ENCODE results near the gene LYPD4.
"Not testable (repeated sequence)": the region's sequence is repeated elsewhere in the genome, so short reads cannot be mapped to it uniquely, and the experiment has no call there.

The LYPD4 gene

DNA sequence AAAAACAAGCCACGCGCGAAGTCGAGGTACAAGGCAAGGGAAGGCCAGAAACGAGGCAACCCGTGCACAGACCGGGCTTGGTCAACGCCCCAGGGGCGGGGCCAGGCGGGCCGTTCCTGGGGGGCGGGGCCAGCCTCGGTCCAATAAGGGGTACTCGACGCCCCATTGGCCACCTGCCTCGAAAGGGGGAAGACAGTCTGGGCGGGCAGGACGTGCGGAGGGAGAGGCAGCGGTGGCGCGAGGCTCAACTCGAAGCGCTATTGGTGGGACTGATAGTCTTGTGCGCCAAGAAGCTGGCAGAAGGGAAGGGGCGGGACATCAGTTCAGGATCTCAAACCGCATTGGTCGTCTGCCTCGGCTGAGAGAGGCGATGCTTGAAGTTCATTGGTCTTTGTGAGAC is at the start of gene LYPD4:
LYPD4 (minus strand) TSS at position 83 of the 400 bp plus-strand sequence. CDS start 5,398 bp downstream, outside the sequence.
- no peak for DNase-seq

GRCh38 chr19:41893899-41894298 is 49.4 kb upstream of the LYPD4 start:
- DNase-seq, result no peak

DNA sequence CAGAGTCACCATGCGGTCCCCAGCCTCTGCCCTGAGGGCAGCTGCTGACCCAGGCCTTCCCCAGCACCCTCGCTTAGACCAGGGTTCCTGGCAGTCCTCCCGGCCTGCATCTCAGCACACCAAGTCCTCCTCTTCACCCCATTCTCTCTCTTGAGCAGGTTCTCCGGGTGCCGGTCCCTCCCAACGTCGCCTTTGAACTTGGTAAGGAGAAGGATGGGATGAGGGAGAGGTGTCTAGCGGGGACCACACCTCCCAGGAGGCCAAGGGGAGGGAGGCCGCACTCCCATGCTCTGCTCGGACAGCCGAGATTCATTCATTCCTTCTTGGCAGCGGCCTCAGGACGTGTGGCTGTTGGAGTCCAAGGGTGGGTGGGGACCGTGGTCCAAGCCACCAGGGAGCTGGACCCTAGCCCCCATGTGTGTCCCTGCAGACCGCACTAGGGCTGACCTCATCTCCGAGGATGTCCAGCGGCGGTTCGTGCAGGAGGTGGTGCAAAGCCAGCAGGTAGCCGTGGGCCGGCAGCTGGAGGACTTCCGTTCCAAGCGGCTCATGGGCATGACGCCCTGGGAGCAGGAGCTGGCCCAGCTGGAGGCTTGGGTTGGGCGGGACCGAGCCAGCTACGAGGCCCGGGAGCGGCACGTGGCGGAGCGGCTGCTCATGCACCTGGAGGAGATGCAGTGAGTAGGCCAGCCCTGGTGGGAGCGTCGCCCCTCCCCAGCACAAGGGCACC is 47.9 kb upstream of the LYPD4 start:
- DNase-seq, result no peak

GRCh38 chr19:41890936-41891335 is 46.5 kb upstream of the LYPD4 start:
- peak; percentile 77 to 91 for DNase-seq

GRCh38 chr19:41889896-41890295 is 45.4 kb upstream of the LYPD4 start:
- DNase-seq, result no peak

DNA sequence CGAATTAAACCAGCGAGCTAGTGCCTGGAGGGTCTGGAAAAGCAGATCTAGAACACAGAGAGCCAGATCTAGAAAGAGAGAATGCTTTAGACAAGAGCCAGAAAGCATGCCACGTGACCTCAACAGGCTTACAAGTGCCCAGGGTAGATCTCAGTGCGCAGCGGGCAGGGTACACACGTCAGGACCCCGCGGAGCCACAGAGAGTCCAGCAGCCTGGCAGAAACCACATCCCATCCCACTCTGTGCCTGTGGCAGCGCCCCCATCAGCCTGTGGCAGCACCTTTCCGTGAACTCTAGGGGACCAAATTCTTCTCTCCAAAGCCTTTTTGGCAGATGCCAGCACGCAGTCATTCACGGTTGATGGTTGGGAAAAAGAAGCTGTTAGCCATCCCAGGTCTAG is 44.4 kb upstream of the LYPD4 start:
- DNase-seq, result no peak

DNA sequence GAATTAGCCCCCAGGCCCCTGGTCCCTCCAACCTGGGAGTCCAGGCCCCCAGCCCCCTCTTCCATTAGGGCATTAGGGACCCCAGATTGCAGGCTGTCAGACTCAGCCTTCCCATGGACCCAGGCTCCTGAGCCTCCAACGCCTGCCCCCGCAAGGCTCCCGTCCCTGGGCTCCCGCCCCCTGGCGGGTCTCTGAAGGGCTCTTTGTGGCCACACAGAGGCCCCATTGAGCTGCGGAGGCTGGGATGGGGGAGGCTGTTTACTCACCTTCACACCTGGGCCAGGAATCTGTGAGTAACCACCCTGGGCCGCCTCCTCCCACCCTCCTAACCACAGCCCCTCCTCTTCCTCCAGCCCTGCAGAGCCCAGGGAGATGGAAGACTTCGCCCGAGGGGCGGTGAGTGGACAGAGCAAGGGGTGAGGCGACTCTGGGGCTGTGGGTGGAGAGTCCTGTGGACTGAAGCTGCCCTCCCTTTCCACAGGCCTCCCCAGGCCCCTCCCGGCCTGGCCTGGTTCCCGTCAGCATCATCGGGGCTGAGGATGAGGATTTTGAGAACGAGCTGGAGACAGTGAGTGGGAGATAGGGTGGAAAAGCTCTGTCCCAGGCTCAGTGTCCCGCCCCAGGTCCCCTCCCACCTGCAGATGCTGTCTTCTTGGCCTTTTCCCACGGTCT is 43.4 kb upstream of the LYPD4 start:
- DNase-seq, result no peak

GRCh38 chr19:41886761-41887710 is 42.6 kb upstream of the LYPD4 start:
- DNase-seq, result no peak

GRCh38 chr19:41883821-41884733 is 39.6 kb upstream of the LYPD4 start:
- peak; percentile 95 to 98 for DNase-seq

GRCh38 chr19:41883463-41883820 is 39.0 kb upstream of the LYPD4 start:
- no peak for DNase-seq

GRCh38 chr19:41882568-41883462 is 38.3 kb upstream of the LYPD4 start, which contains the start of gene ARHGEF1:
Gene ARHGEF1, plus strand, starts transcription at chr19:41883184. Its CDS starts 4,899 bp downstream, at chr19:41888083.
- DNase-seq, result no peak

GRCh38 chr19:41880329-41880708 is 35.8 kb upstream of the LYPD4 start:
- no peak for DNase-seq

DNA sequence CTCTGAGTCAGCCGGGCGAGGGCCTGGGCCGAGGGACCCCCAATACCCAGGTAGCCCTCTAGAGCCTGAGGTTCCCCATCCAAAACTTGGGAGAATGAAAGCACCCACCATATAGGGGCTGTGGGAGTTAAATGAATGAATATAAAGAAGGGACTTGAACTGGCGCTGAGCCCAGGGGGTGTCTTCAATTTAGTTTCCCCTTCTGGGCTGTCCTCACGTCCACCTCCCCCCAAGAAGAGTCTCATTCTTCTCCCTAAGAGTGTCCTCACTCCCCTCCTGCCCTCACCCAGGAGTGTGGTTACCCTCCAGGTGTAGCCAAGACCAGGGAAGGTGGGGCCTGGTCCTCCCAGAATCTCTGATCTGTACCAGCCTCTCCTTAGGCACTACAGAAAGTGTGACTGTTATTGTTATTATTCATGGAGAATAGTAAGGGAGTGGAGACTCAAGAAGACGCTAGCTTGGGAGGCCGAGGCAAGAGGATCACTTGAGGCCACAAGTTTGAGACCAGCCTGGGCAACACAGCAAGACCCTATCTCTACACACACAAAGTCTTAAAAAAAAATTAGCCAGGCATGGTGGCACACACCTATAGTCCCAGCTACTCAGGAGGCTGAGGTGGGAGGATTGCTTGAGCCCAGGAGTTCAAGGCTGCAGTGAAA is 35.3 kb upstream of the LYPD4 start:
- DNase-seq, result no peak

- no peak for DNase-seq
These were observed 34.6 kb upstream of the LYPD4 start for GRCh38 chr19:41879080-41879479.

DNA sequence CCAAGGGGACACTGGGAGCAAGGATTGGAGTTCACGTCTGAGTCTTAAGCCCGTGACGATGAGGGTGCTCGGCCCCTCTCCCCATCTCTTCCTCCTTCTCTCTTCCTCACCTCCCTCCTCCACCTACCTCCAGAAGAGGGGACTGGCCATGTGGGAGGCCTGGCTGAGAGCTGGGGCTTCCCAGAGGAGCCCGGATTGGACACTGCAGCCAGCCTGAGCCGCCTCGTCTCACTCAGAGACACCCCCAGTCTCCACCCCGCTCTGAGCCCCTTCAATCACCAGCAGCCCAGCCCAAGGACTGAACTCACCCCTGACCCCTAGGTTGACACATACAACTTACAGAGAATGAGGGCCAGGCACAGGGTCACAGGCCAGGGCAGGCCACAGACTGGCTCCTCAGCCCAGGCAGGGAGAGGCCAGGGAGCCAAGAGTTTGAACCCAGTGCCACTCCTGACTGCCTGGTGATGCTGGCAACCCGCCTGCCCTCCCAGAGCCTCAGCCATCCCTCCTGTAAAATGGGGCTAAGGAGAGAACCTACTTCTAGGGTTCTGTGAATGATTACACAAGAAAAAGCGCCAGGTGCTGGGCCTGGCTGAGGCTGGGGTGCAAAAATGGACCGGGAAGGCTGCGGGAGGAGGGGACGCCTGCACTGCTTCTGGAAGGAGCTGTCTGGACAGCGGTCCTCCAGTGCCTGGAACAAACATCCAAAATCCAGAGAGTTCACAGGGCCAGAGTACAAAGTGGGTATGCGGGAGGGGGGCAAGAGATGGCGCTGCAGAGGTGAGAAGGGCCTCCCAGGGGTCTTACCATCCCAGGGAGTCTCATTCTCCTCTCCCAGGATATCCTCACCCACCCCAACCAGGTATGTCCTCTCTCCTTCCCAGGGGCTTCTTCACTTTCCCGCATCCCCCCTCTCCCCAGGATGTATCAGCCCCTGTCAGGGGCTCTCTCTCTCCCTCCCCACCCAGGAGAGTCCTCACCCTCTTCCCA is 33.7 kb upstream of the LYPD4 start:
- DNase-seq, result no peak

DNA sequence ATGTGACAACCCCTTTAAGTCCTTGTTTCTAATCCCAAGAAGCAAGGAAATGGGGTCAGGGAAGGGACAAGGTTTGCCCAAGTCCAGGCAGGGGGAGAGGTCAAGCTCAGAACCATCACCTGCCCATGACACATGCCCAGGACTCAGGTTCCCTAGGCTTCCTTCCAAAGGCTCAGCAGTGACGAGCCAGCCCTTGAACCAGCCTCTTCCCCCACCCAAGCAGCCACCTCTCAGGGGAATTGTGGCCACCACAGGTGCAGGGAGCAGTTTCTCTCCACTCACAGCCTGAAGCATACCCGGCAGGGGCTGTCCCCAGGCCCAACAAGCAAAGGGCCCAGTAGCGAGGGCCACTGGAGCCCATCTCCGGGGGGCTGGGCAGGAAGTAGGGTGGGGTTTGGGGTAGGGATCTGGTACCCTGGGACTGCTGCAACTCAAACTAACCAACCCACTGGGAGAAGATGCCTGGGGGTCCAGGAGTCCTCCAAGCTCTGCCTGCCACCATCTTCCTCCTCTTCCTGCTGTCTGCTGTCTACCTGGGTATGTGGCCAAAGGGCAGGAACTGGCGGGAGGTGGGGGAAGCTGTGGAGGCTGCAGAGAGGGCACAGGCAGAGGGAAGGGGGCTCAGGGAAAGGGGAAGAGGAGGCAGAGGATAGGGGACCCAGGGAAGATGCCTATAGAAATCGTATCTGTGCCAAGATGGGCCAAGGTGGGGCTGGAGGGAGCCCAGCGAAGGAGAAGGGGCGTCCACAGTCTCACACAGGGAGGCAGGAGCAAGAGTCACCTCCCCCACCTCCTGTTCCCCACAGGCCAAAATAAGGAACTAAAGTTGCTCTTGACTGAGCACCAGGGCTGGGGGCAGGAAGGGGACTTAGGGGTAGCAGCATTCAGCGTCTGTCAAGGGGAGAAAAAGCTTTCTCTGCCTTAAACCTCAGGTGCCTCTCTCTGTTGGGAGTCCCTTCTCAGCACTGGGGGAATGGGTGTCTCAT is 32.7 kb upstream of the LYPD4 start, which contains the start of gene CD79A:
CD79A (plus strand) TSS at position 433 of the 986 bp plus-strand sequence; CDS start at position 459, 26 bp downstream.
- DNase-seq, result no peak

GRCh38 chr19:41875973-41876372 is 31.5 kb upstream of the LYPD4 start:
- not testable (repeated sequence) for DNase-seq

Measured in NCI-H524 (cell line).